GM06990 (cell line): ENCODE measurements around the gene GRIK3.

ENCODE experiments used
- DNase-seq: peaks from one replicate; pipeline ENCODE4 v3.0.0-alpha.2; 2011; ENCODE audit not compliant: insufficient read length; ENCODE audit errors: extremely low read depth
- H3K27me3 ChIP-seq: replicated peaks from 2 replicates; pipeline ENCODE4 v1.6.0; 2011; ENCODE audit warnings: low read length; ENCODE audit not compliant: control insufficient read depth, insufficient read depth
- H3K36me3 ChIP-seq: 2 replicates; pipeline ENCODE4 v1.5.1; 2011; ENCODE audit warnings: low read length; ENCODE audit not compliant: control insufficient read depth, insufficient read depth
- H3K4me3 ChIP-seq: replicated peaks from 2 replicates; pipeline ENCODE4 v1.5.1; 2011; ENCODE audit warnings: low read depth, mild to moderate bottlenecking, control low read depth, low read length
- TF ChIP-seq, protein P1 (sequence below): IDR thresholded peaks from 2 replicates; pipeline ENCODE4 v1.5.1; 2011; ENCODE audit warnings: low read length, control low read depth, mild to moderate bottlenecking, inconsistent platforms; ENCODE audit not compliant: insufficient read depth, poor library complexity, severe bottlenecking

The GRIK3 gene

DNA sequence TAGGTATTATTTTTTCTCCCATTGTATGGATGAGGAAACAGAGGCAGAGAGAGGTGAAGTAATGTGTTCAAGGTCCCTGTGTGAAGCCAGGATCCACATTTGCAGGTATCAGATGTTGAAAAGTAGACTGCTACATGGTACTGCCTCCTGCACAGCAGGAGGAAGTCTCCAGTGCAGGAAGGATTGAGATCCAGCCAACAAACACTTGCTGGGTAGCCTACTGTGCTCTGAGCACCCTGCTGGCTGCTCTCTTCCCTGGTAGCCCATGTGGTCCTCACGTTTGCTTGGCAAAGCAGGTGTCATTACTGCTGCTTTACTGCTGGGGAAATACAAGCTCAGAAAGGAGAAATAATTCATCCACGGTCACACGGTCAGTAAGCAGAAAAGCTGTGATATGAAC is 21.3 kb upstream of the GRIK3 start:
- Histone ChIP-seq H3K36me3 (no peaks in the 10 kb centered on the region), H3K4me3 (no peak overlapping the region), H3K27me3 (peaks cover 1% of the 10 kb centered on the region)
- no peak for DNase-seq
- TF ChIP-seq, protein P1, sequence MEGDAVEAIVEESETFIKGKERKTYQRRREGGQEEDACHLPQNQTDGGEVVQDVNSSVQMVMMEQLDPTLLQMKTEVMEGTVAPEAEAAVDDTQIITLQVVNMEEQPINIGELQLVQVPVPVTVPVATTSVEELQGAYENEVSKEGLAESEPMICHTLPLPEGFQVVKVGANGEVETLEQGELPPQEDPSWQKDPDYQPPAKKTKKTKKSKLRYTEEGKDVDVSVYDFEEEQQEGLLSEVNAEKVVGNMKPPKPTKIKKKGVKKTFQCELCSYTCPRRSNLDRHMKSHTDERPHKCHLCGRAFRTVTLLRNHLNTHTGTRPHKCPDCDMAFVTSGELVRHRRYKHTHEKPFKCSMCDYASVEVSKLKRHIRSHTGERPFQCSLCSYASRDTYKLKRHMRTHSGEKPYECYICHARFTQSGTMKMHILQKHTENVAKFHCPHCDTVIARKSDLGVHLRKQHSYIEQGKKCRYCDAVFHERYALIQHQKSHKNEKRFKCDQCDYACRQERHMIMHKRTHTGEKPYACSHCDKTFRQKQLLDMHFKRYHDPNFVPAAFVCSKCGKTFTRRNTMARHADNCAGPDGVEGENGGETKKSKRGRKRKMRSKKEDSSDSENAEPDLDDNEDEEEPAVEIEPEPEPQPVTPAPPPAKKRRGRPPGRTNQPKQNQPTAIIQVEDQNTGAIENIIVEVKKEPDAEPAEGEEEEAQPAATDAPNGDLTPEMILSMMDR: no peak

DNA sequence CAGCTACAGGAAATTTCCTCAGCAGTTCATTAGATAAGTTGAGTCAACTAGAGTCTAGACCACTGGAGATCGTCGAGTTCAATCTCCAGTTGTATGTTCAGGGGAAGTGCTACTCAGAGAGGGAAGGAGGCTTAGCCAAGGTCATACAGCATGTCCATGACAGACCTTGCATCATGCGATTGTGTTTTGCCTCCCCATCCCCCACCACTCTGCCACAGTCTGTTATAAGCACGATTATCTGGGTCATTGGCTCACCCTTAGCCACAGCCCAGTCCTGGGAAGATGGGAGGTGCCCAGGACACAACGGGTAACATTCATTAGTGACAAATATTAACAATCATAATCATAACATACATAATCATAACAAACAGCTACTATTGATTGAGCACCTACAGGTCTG is 18.9 kb upstream of the GRIK3 start:
- TF ChIP-seq, protein P1: no peak

DNA sequence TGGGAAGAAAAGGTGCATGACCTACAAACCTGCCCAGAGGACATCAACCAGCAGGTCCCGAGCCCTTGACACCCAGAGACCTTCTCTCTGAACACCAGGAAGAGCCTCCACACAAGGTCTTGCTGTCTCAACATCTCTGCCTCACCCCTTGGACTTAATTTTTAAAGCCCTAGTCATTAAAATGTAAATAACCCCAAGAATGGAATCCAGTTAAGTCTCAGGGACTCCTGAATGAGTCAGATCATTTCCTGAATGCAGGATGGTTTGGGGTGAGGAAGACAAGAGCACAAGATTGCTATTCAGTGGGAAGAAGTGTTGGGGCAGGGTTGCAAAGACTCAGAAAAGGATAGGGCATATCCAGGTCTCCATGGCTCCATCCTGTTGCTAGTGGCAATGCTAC is 17.8 kb upstream of the GRIK3 start:
- Histone ChIP-seq H3K27me3 (peaks cover 1% of the 10 kb centered on the region), H3K4me3 (no peak overlapping the region), H3K36me3 (no peaks in the 10 kb centered on the region)
- DNase-seq: no peak
- TF ChIP-seq, protein P1: no peak

More for the DNA sequence above, 18.9 kb upstream of the GRIK3 start:
- Histone ChIP-seq H3K27me3 (peaks cover 1% of the 10 kb centered on the region), H3K36me3 (no peaks in the 10 kb centered on the region), H3K4me3 (no peak overlapping the region)
- DNase-seq: no peak

DNA sequence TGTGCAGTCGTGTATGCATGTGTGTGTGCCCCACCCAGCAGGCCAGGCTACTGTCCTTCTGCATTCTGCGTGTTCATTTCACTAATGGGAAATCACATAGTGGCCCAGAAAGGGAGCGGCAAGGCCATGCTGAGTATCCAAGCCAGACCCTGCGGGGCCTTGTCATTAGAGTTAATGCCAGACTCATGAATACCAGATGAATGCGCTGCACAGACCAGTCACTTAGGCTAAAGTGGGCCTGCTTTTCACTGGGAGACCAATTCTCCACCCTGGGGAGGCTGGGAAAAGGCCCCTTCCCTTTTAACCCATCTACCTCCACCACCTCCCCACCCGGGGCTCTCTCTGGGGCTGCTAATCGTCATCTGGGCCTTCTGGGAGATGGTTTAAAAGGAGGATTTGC is 17.0 kb upstream of the GRIK3 start:
- H3K27me3 ChIP-seq: peaks cover 1% of the 10 kb centered on the region
- no peak for DNase-seq
- TF ChIP-seq, protein P1: no peak

DNA sequence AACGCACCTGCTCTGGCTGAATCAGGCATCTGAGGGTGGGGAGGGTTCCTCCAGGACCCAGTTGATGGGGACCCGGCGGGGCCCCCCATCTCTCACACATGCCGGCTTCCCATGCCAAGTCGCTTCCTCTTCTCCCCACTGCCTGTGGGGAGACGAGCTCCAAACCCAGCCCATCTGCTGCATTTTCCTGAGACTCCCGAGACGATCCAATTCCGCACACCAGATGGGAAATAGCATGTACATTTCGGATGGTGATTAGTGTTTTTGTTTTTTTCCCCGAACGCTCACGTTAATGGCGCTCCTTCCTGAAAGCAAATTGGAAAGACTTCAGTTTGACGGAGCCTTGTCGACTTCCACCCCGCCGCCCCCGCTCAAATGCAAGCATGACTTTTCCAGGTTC is 13.2 kb upstream of the GRIK3 start:
- no peak overlapping the region for H3K4me3 ChIP-seq
- H3K27me3 ChIP-seq: peaks cover 1% of the 10 kb centered on the region; the same call in 1 of the 2 replicates
- no peak for DNase-seq
- H3K36me3 ChIP-seq: no peaks in the 10 kb centered on the region
- TF ChIP-seq, protein P1: no peak

More for the DNA sequence above, 17.0 kb upstream of the GRIK3 start:
- H3K36me3 ChIP-seq: no peaks in the 10 kb centered on the region
- H3K4me3 ChIP-seq: no peak overlapping the region

DNA sequence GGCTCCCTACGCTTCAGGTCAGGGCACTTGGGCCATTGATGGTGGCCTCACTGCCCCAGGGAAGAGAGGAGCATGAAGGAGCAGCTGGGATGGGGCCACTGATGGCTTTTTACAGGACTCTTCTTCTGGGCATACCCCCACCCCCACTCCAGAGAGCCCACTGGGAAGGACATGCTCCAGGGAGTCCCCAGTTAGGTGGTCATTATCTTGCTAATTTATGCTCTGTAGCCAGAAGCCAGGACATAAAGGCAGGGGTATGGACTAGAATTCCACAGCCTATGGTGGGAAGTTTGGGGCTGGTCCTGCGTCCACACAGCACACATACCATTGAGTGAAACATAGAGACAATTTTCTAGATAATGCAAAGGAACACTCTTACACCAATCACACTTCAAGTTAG is 8.8 kb upstream of the GRIK3 start:
- peaks cover 2% of the 10 kb centered on the region; the same call in 1 of the 2 replicates for H3K27me3 ChIP-seq

More for the DNA sequence above, 8.8 kb upstream of the GRIK3 start:
- DNase-seq: no peak
- H3K36me3 ChIP-seq: no peaks in the 10 kb centered on the region
- TF ChIP-seq, protein P1: no peak
- no peak overlapping the region for H3K4me3 ChIP-seq
